WTC11 (cell line): ENCODE measurements around the gene EXOC4. TPM values are rescaled to one million over a fixed set of nuclear protein-coding genes. Genes with fewer than 3 reads are reported as not detected.

Experiments used
- ATAC-seq: fragments of 200-7000 bp; cut with Tn5 transposase; 2 replicates; pipeline ENCODE4 v1.10.0; 2021; ENCODE audit warnings: mild to moderate bottlenecking, moderate library complexity
- CTCF ChIA-PET: fragments of 300-600 bp; sonication (Branson Sonifier 250); formaldehyde crosslinking; loops from one replicate; lab custom pipeline; 2021; ENCODE audit warnings: antibody characterized with exemption; lab: Charles Lee
- POLR2A ChIA-PET: fragments of 350-600 bp; sonication (Branson Sonifier 250); formaldehyde crosslinking; loops from one replicate; lab custom pipeline; 2021; ENCODE audit warnings: antibody characterized with exemption; lab: Charles Lee
- DNase-seq: peaks from one replicate; pipeline ENCODE4 v3.0.0; 2021; ENCODE audit warnings: low spot score
- H3K27ac Mint-ChIP-seq: 2 replicates; pipeline ENCODE4 v1.8.0; 2021; ENCODE audit warnings: mixed read lengths
- H3K27me3 Mint-ChIP-seq: 2 replicates; pipeline ENCODE4 v1.8.0; 2021; ENCODE audit warnings: low read depth, mild to moderate bottlenecking, moderate library complexity, mixed read lengths
- H3K36me3 Mint-ChIP-seq: 2 replicates; pipeline ENCODE4 v1.8.0; 2021; ENCODE audit warnings: mixed read lengths
- H3K4me1 Mint-ChIP-seq: 2 replicates; pipeline ENCODE4 v1.8.0; 2022; ENCODE audit warnings: mixed read lengths
- H3K4me3 Mint-ChIP-seq: 2 replicates; pipeline ENCODE4 v1.8.0; 2021; ENCODE audit warnings: mild to moderate bottlenecking, moderate library complexity, mixed read lengths
- H3K9me3 Mint-ChIP-seq: 2 replicates; pipeline ENCODE4 v1.8.0; 2021; ENCODE audit warnings: mixed read lengths
- CREM ChIP-seq: sonication (generic); formaldehyde crosslinking; IDR thresholded peaks from 2 replicates; pipeline ENCODE4 v1.8.1; 2022; ENCODE audit warnings: mild to moderate bottlenecking, missing genetic modification reagents, moderate library complexity
- FOXK1 ChIP-seq: sonication (generic); formaldehyde crosslinking; IDR thresholded peaks from 2 replicates; pipeline ENCODE4 v1.8.0; 2022; ENCODE audit warnings: mild to moderate bottlenecking, moderate library complexity, missing genetic modification reagents
- HMGA2 ChIP-seq: fragments of 250-450 bp; sonication (Bioruptor Pico); IDR thresholded peaks from 2 replicates; pipeline ENCODE4 v1.4.0; 2021; ENCODE audit warnings: mild to moderate bottlenecking, moderate library complexity
- JUN ChIP-seq: sonication (generic); formaldehyde crosslinking; IDR thresholded peaks from 2 replicates; pipeline ENCODE4 v1.8.0; 2023; ENCODE audit warnings: mild to moderate bottlenecking, missing genetic modification reagents
- MXD4 ChIP-seq: fragments of 250-450 bp; sonication (Bioruptor Pico); IDR thresholded peaks from 2 replicates; pipeline ENCODE4 v1.8.0; 2021; ENCODE audit warnings: mild to moderate bottlenecking, moderate library complexity, borderline replicate concordance
- SP1 ChIP-seq: sonication (generic); formaldehyde crosslinking; conservative IDR thresholded peaks from 2 replicates; pipeline ENCODE4 v1.8.1; 2022; ENCODE audit warnings: missing genetic modification reagents
- TP53 ChIP-seq: sonication (generic); formaldehyde crosslinking; IDR thresholded peaks from 2 replicates; pipeline ENCODE4 v1.8.1; 2023; ENCODE audit warnings: mild to moderate bottlenecking, missing genetic modification reagents
- ZNF138 ChIP-seq: sonication (generic); formaldehyde crosslinking; conservative IDR thresholded peaks from 2 replicates; pipeline ENCODE4 v1.8.1; 2022; ENCODE audit warnings: mild to moderate bottlenecking, moderate library complexity, missing genetic modification reagents
- ZNF263 ChIP-seq: sonication (generic); formaldehyde crosslinking; IDR thresholded peaks from 2 replicates; pipeline ENCODE4 v1.8.1; 2022; ENCODE audit warnings: low read depth, mild to moderate bottlenecking, moderate library complexity, missing genetic modification reagents
- total RNA-seq: library from RNA; stranded (reverse); gene quantifications from 3 replicates; pipeline ENCODE4 v1.2.3, GENCODE V29; 2021
- TF ChIP-seq, protein P1 (sequence below): fragments of 250-450 bp; sonication (Bioruptor Pico); IDR thresholded peaks from 2 replicates; pipeline ENCODE4 v1.9.0; 2021; ENCODE audit warnings: mild to moderate bottlenecking
- TF ChIP-seq, protein P2 (sequence below): sonication (generic); formaldehyde crosslinking; IDR thresholded peaks from 2 replicates; pipeline ENCODE4 v1.8.1; 2022; ENCODE audit warnings: mild to moderate bottlenecking, moderate library complexity, missing genetic modification reagents
- TF ChIP-seq, protein P3 (sequence below): sonication (generic); formaldehyde crosslinking; IDR thresholded peaks from 2 replicates; pipeline ENCODE4 v1.8.1; 2023; ENCODE audit warnings: mild to moderate bottlenecking, missing genetic modification reagents, moderate library complexity
- TF ChIP-seq, protein P4 (sequence below): sonication (generic); formaldehyde crosslinking; IDR thresholded peaks from 2 replicates; pipeline ENCODE4 v1.8.1; 2023; ENCODE audit warnings: mild to moderate bottlenecking, missing genetic modification reagents, moderate library complexity
- TF ChIP-seq, protein P5 (sequence below): sonication (generic); formaldehyde crosslinking; IDR thresholded peaks from 2 replicates; pipeline ENCODE4 v1.8.1; 2022; ENCODE audit warnings: low read depth, mild to moderate bottlenecking, moderate library complexity, missing genetic modification reagents, borderline replicate concordance
- TF ChIP-seq, protein P6 (sequence below): sonication (generic); formaldehyde crosslinking; IDR thresholded peaks from 2 replicates; pipeline ENCODE4 v1.8.0; 2023; ENCODE audit warnings: missing genetic modification reagents
- TF ChIP-seq, protein P7 (sequence below): sonication (generic); formaldehyde crosslinking; IDR thresholded peaks from 2 replicates; pipeline ENCODE4 v1.8.1; 2022; ENCODE audit warnings: mild to moderate bottlenecking, missing genetic modification reagents, moderate library complexity, borderline replicate concordance
- TF ChIP-seq, protein P8 (sequence below): fragments of 250-450 bp; sonication (Bioruptor Pico); IDR thresholded peaks from 2 replicates; pipeline ENCODE4 v1.9.0; 2021; ENCODE audit warnings: mild to moderate bottlenecking, borderline replicate concordance
- TF ChIP-seq, protein P9 (sequence below): fragments of 250-450 bp; sonication (Bioruptor Pico); IDR thresholded peaks from 2 replicates; pipeline ENCODE4 v2.1.2; 2022; ENCODE audit warnings: mild to moderate bottlenecking, moderate library complexity

Gene EXOC4
- total RNA-seq, 1 experiment from 2014 or later, result 62.0 TPM

DNA sequence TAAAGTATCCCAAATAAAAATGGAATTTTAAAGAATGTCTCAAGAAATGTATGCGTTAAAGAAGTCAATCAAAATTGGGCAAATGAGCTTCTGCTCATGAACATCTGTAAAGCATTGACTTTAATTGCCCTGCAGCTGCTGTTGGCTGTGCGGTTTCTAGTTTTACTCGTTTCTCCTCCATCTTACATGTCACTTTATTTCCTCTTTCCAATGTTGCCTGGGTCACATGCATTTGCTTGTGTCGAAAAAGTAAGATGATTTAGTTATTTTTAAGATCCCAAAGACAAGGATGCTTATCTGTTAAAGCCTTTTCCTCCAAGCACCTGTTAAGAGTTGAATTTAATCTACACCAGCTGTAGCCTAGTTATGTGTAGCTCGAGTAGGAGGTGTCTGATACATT is 310.4 kb downstream of the EXOC4 start:
- ATAC-seq, result no peak
- TF ChIP-seq, protein P1, sequence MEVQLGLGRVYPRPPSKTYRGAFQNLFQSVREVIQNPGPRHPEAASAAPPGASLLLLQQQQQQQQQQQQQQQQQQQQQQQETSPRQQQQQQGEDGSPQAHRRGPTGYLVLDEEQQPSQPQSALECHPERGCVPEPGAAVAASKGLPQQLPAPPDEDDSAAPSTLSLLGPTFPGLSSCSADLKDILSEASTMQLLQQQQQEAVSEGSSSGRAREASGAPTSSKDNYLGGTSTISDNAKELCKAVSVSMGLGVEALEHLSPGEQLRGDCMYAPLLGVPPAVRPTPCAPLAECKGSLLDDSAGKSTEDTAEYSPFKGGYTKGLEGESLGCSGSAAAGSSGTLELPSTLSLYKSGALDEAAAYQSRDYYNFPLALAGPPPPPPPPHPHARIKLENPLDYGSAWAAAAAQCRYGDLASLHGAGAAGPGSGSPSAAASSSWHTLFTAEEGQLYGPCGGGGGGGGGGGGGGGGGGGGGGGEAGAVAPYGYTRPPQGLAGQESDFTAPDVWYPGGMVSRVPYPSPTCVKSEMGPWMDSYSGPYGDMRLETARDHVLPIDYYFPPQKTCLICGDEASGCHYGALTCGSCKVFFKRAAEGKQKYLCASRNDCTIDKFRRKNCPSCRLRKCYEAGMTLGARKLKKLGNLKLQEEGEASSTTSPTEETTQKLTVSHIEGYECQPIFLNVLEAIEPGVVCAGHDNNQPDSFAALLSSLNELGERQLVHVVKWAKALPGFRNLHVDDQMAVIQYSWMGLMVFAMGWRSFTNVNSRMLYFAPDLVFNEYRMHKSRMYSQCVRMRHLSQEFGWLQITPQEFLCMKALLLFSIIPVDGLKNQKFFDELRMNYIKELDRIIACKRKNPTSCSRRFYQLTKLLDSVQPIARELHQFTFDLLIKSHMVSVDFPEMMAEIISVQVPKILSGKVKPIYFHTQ (CRISPR knock-in tag), result no peak
- TF ChIP-seq MXD4 (no peak), HMGA2 (CRISPR knock-in tag) (no peak), SP1 (CRISPR knock-in tag) (no peak)
- TF ChIP-seq, protein P2, sequence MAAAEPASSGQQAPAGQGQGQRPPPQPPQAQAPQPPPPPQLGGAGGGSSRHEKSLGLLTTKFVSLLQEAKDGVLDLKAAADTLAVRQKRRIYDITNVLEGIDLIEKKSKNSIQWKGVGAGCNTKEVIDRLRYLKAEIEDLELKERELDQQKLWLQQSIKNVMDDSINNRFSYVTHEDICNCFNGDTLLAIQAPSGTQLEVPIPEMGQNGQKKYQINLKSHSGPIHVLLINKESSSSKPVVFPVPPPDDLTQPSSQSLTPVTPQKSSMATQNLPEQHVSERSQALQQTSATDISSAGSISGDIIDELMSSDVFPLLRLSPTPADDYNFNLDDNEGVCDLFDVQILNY, result no peak
- TF ChIP-seq, protein P3, sequence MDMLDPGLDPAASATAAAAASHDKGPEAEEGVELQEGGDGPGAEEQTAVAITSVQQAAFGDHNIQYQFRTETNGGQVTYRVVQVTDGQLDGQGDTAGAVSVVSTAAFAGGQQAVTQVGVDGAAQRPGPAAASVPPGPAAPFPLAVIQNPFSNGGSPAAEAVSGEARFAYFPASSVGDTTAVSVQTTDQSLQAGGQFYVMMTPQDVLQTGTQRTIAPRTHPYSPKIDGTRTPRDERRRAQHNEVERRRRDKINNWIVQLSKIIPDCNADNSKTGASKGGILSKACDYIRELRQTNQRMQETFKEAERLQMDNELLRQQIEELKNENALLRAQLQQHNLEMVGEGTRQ, result no peak
- TF ChIP-seq, protein P4, sequence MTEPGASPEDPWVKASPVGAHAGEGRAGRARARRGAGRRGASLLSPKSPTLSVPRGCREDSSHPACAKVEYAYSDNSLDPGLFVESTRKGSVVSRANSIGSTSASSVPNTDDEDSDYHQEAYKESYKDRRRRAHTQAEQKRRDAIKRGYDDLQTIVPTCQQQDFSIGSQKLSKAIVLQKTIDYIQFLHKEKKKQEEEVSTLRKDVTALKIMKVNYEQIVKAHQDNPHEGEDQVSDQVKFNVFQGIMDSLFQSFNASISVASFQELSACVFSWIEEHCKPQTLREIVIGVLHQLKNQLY (CRISPR knock-in tag), result no peak
- ChIA-PET CTCF (no interaction called here), POLR2A (no interaction called here)
- Mint-ChIP-seq H3K27ac (no peak overlapping the region; the same call in 1 of the 2 replicates), H3K4me3 (no peak overlapping the region), H3K9me3 (no peaks in the 10 kb centered on the region), H3K36me3 (no peaks in the 10 kb centered on the region), H3K27me3 (no peaks in the 10 kb centered on the region), H3K4me1 (peaks cover 6% of the 10 kb centered on the region; the same call in 1 of the 2 replicates)
- no peak for DNase-seq

DNA sequence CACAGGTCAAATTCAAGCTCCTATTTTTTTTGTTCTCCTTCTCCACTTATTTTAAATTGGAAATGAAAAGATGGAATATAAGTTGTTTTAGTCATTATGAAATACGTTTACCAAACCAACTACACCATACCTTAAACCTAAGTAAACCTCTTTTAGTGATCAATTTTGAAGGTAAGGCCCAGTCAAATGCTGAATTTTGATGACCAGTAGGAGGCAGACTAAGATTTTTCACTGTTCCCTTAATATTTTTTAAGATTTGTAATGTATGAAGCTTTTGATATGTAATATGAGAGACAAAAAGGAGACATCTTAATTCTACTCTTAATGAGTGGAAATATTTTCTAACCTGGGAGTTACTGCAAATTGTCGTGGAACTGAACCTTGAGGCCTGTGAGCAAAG is 311.6 kb downstream of the EXOC4 start:
- ChIA-PET CTCF (interaction anchor here (0.6 to 1.5 kb wide), 3 partner anchors 12 to 59 kb away, joined by 3 to 4 read pairs (median 3); no protein-coding TSS in a partner anchor), POLR2A (no interaction called here)
- ATAC-seq (no peak), DNase-seq (no peak)
- Mint-ChIP-seq H3K36me3 (no peaks in the 10 kb centered on the region), H3K27ac (no peak overlapping the region; the same call in 1 of the 2 replicates), H3K4me1 (peaks cover 6% of the 10 kb centered on the region; the same call in 1 of the 2 replicates), H3K4me3 (no peak overlapping the region), H3K9me3 (no peaks in the 10 kb centered on the region)
- TF ChIP-seq, protein P5, sequence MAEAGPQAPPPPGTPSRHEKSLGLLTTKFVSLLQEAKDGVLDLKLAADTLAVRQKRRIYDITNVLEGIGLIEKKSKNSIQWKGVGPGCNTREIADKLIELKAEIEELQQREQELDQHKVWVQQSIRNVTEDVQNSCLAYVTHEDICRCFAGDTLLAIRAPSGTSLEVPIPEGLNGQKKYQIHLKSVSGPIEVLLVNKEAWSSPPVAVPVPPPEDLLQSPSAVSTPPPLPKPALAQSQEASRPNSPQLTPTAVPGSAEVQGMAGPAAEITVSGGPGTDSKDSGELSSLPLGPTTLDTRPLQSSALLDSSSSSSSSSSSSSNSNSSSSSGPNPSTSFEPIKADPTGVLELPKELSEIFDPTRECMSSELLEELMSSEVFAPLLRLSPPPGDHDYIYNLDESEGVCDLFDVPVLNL (CRISPR knock-in tag), result no peak
- TF ChIP-seq ZNF138 (CRISPR knock-in tag), result no peak
- TF ChIP-seq, protein P6, sequence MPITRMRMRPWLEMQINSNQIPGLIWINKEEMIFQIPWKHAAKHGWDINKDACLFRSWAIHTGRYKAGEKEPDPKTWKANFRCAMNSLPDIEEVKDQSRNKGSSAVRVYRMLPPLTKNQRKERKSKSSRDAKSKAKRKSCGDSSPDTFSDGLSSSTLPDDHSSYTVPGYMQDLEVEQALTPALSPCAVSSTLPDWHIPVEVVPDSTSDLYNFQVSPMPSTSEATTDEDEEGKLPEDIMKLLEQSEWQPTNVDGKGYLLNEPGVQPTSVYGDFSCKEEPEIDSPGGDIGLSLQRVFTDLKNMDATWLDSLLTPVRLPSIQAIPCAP, result no peak
- TF ChIP-seq ZNF263 (CRISPR knock-in tag), result no peak
- TF ChIP-seq, protein P7, sequence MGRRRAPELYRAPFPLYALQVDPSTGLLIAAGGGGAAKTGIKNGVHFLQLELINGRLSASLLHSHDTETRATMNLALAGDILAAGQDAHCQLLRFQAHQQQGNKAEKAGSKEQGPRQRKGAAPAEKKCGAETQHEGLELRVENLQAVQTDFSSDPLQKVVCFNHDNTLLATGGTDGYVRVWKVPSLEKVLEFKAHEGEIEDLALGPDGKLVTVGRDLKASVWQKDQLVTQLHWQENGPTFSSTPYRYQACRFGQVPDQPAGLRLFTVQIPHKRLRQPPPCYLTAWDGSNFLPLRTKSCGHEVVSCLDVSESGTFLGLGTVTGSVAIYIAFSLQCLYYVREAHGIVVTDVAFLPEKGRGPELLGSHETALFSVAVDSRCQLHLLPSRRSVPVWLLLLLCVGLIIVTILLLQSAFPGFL (CRISPR knock-in tag), result no peak
- no peak for TF ChIP-seq JUN (CRISPR knock-in tag)
- TF ChIP-seq TP53 (CRISPR knock-in tag), result no peak
- TF ChIP-seq, protein P8, sequence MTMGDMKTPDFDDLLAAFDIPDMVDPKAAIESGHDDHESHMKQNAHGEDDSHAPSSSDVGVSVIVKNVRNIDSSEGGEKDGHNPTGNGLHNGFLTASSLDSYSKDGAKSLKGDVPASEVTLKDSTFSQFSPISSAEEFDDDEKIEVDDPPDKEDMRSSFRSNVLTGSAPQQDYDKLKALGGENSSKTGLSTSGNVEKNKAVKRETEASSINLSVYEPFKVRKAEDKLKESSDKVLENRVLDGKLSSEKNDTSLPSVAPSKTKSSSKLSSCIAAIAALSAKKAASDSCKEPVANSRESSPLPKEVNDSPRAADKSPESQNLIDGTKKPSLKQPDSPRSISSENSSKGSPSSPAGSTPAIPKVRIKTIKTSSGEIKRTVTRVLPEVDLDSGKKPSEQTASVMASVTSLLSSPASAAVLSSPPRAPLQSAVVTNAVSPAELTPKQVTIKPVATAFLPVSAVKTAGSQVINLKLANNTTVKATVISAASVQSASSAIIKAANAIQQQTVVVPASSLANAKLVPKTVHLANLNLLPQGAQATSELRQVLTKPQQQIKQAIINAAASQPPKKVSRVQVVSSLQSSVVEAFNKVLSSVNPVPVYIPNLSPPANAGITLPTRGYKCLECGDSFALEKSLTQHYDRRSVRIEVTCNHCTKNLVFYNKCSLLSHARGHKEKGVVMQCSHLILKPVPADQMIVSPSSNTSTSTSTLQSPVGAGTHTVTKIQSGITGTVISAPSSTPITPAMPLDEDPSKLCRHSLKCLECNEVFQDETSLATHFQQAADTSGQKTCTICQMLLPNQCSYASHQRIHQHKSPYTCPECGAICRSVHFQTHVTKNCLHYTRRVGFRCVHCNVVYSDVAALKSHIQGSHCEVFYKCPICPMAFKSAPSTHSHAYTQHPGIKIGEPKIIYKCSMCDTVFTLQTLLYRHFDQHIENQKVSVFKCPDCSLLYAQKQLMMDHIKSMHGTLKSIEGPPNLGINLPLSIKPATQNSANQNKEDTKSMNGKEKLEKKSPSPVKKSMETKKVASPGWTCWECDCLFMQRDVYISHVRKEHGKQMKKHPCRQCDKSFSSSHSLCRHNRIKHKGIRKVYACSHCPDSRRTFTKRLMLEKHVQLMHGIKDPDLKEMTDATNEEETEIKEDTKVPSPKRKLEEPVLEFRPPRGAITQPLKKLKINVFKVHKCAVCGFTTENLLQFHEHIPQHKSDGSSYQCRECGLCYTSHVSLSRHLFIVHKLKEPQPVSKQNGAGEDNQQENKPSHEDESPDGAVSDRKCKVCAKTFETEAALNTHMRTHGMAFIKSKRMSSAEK, result no peak
- TF ChIP-seq, protein P9, sequence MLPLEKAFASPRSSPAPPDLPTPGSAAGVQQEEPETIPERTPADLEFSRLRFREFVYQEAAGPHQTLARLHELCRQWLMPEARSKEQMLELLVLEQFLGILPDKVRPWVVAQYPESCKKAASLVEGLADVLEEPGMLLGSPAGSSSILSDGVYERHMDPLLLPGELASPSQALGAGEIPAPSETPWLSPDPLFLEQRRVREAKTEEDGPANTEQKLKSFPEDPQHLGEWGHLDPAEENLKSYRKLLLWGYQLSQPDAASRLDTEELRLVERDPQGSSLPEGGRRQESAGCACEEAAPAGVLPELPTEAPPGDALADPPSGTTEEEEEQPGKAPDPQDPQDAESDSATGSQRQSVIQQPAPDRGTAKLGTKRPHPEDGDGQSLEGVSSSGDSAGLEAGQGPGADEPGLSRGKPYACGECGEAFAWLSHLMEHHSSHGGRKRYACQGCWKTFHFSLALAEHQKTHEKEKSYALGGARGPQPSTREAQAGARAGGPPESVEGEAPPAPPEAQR (CRISPR knock-in tag), result no peak
- TF ChIP-seq FOXK1 (CRISPR knock-in tag), result no peak
- no peak for TF ChIP-seq SP1 (CRISPR knock-in tag)
- TF ChIP-seq CREM (CRISPR knock-in tag), result no peak
- TF ChIP-seq, all 79 proteins: peak for 0
- no peaks in the 10 kb centered on the region for H3K27me3 Mint-ChIP-seq
